PFSK-1 (cell line): ENCODE data around the gene DAPK1.

ENCODE experiments used
- POLR2AphosphoS5 ChIP-seq: IDR thresholded peaks from 2 replicates; pipeline ENCODE4 v1.6.1; 2012; ENCODE audit warnings: low read depth, mild to moderate bottlenecking, control low read depth, low read length, moderate library complexity
- SIN3A ChIP-seq: IDR thresholded peaks from 2 replicates; pipeline ENCODE4 v1.6.1; 2012; ENCODE audit warnings: mild to moderate bottlenecking, low read length, moderate library complexity, borderline replicate concordance; ENCODE audit not compliant: insufficient read depth

DNA sequence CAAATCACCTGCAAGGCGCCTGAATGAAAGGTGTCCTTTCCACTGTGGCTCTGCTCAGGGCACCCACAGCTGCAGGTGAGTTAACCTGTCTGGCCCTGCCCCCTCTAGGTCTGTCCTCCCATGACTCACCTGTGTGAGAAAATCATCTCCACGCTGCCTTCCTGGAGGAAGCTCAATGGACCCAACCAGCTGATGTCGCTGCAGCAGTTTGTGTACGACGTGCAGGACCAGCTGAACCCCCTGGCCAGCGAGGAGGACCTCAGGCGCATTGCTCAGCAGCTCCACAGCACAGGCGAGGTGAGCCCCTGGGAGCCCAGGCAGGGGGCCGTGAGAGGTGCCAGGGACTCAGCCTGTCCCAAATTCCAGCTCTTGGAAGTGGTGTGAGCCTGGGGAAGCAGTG, 205.3 kb downstream of the DAPK1 start:
- TF ChIP-seq SIN3A = no peak
- no peak for TF ChIP-seq POLR2AphosphoS5
